Measurements from ENCODE around the gene PANK4. TPM values are rescaled to one million over a fixed set of nuclear protein-coding genes. Genes with fewer than 3 reads are reported as not detected.

The PANK4 gene
- total RNA-seq, 1 experiment from 2014 or later: 24.4 TPM

DNA sequence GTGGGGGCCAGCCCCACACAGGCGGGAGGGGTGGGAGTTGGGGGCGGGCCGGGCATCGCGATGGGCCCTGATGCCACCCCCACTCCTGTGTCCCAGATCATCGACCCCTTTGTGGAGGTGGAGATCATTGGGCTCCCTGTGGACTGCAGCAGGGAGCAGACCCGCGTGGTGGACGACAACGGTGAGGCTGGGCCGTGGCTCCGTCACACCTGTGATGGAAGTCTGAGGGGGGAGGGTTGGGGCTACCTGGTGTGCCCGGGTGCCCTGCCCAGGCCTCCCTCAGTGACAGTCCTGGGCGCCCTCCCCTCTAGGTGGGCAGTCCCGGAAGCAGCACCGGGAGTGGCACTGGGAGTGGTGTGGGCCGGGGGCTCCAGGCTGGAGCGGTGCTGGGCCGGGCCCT, 27.7 kb downstream of the PANK4 start:
- no TSS peak for BruUV-seq (replicated peaks)
- TF ChIP-seq, protein P1, sequence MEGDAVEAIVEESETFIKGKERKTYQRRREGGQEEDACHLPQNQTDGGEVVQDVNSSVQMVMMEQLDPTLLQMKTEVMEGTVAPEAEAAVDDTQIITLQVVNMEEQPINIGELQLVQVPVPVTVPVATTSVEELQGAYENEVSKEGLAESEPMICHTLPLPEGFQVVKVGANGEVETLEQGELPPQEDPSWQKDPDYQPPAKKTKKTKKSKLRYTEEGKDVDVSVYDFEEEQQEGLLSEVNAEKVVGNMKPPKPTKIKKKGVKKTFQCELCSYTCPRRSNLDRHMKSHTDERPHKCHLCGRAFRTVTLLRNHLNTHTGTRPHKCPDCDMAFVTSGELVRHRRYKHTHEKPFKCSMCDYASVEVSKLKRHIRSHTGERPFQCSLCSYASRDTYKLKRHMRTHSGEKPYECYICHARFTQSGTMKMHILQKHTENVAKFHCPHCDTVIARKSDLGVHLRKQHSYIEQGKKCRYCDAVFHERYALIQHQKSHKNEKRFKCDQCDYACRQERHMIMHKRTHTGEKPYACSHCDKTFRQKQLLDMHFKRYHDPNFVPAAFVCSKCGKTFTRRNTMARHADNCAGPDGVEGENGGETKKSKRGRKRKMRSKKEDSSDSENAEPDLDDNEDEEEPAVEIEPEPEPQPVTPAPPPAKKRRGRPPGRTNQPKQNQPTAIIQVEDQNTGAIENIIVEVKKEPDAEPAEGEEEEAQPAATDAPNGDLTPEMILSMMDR (IDR thresholded peaks at IDR 0.05; ENCODE audit: unreplicated experiment): no peak
- Mint-ChIP-seq H3K9me3 (ENCODE audit: low read depth, unreplicated experiment) (no peaks in the 10 kb centered on the region), H3K27ac (ENCODE audit: unreplicated experiment) (no peak overlapping the region), H3K4me3 (ENCODE audit: low read depth, unreplicated experiment) (no peak overlapping the region), H3K27me3 (ENCODE audit: unreplicated experiment) (peaks cover 9% of the 10 kb centered on the region), H3K36me3 (ENCODE audit: insufficient read depth, unreplicated experiment) (no peaks in the 10 kb centered on the region), H3K4me1 (ENCODE audit: low read depth, unreplicated experiment) (peaks cover 8% of the 10 kb centered on the region)
- intact Hi-C loops (cut with micrococcal nuclease; ENCODE audit: unreplicated experiment): no loop called here
- CTCF ChIA-PET: no interaction called here
- DNase-seq: no peak

DNA sequence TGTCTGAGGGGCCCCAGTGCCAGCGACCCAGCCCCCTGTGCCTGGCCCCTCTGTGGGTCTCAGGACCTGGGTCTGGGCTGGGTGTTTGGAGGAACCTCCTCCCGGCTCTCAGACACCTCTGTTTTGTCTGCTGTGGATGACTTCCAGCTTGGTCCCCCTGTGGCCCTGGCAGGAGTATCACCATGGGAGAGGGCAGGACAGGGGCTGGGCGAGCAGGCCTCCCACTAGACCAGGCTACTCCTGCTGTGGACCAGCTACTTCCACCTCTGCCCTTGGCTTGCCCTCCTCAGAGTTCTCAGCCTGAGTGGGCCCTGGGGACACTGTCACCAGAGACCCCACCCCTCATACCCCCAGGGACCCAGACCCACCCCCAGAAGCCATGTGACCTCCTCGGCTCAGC, 28.5 kb downstream of the PANK4 start:
- Mint-ChIP-seq H3K4me3 (ENCODE audit: low read depth, unreplicated experiment) (no peak overlapping the region), H3K27ac (ENCODE audit: unreplicated experiment) (no peak overlapping the region), H3K4me1 (ENCODE audit: low read depth, unreplicated experiment) (peaks cover 8% of the 10 kb centered on the region), H3K36me3 (ENCODE audit: insufficient read depth, unreplicated experiment) (no peaks in the 10 kb centered on the region), H3K27me3 (ENCODE audit: unreplicated experiment) (peaks cover 17% of the 10 kb centered on the region), H3K9me3 (ENCODE audit: low read depth, unreplicated experiment) (no peaks in the 10 kb centered on the region)
- TF ChIP-seq, protein P1 (IDR thresholded peaks at IDR 0.05; ENCODE audit: unreplicated experiment): no peak
- no peak for DNase-seq
- CTCF ChIA-PET: no interaction called here
- BruUV-seq (replicated peaks): no TSS peak
- intact Hi-C loops (cut with micrococcal nuclease; ENCODE audit: unreplicated experiment): no loop called here

DNA sequence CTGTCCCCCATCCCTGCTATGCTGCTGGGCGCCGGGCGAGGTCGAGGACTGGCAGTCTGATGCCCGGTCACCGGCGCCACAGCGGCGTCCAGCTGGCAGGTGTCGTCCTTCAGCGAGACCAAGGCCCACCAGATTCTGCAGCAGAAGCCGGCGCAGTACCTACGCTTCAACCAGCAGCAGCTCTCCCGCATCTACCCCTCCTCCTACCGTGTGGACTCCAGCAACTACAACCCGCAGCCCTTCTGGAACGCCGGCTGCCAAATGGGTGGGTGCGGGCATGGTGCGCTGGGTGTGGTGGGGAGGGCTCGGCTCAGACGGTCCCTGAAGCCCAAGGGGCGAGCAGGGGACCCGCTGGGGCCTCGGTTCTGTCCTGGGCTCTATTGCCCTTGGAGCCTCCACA, 29.6 kb downstream of the PANK4 start:
- H3K4me1 Mint-ChIP-seq (ENCODE audit: low read depth, unreplicated experiment): peaks cover 8% of the 10 kb centered on the region
- TF ChIP-seq, protein P1 (IDR thresholded peaks at IDR 0.05; ENCODE audit: unreplicated experiment): no peak
- no peaks in the 10 kb centered on the region for H3K9me3 Mint-ChIP-seq (ENCODE audit: low read depth, unreplicated experiment)
- no TSS peak for BruUV-seq (replicated peaks)
- no peak for DNase-seq
- peaks cover 25% of the 10 kb centered on the region for H3K27me3 Mint-ChIP-seq (ENCODE audit: unreplicated experiment)
- intact Hi-C loops (cut with micrococcal nuclease; ENCODE audit: unreplicated experiment): no loop called here
- no peaks in the 10 kb centered on the region for H3K36me3 Mint-ChIP-seq (ENCODE audit: insufficient read depth, unreplicated experiment)
- CTCF ChIA-PET: no interaction called here
- no peak overlapping the region for H3K27ac Mint-ChIP-seq (ENCODE audit: unreplicated experiment)
- H3K4me3 Mint-ChIP-seq (ENCODE audit: low read depth, unreplicated experiment): no peak overlapping the region

DNA sequence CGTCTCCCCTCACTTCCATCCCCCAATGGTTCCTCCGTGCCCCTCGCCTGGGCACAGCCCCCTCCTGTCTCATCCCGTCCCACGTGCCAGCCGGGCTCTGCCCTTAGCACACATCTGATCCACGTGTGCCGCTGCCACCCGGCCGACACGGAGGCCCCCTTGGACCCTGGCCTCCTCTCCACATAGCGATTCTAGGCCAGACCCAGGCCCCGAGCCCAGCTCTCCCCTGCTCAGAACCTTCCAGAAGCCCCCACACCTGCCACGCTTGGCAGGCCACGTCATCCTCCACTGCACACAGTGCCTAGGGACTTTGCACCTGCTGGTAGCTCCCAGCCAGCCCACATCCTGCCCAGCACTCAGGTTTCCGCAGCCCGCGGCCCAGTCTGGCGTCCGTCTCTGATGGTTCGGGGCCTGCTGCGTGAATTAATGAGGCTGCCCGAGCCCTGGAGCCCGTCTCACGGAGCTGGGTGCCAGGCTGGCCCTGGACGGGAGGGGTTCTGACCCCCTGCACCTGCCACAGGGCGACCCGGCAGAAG, 30.2 kb downstream of the PANK4 start:
- Mint-ChIP-seq H3K27me3 (ENCODE audit: unreplicated experiment) (peaks cover 31% of the 10 kb centered on the region), H3K4me1 (ENCODE audit: low read depth, unreplicated experiment) (peaks cover 8% of the 10 kb centered on the region), H3K36me3 (ENCODE audit: insufficient read depth, unreplicated experiment) (no peaks in the 10 kb centered on the region), H3K27ac (ENCODE audit: unreplicated experiment) (no peak overlapping the region), H3K4me3 (ENCODE audit: low read depth, unreplicated experiment) (no peak overlapping the region), H3K9me3 (ENCODE audit: low read depth, unreplicated experiment) (no peaks in the 10 kb centered on the region)
- CTCF ChIA-PET: no interaction called here
- intact Hi-C loops (cut with micrococcal nuclease; ENCODE audit: unreplicated experiment): no loop called here
- no peak for DNase-seq
- no TSS peak for BruUV-seq (replicated peaks)
- TF ChIP-seq, protein P1 (IDR thresholded peaks at IDR 0.05; ENCODE audit: unreplicated experiment): no peak
